MM.1S (cell line): ENCODE measurements around the gene C1orf21.

Experiments
- EZH2 ChIP-seq: fragments of 300-600 bp; sonication (generic); optimal IDR thresholded peaks from 2 replicates; pipeline ENCODE3; 2017; ENCODE audit warnings: low read depth, mild to moderate bottlenecking, antibody characterized with exemption, low read length, mixed read lengths
- TF ChIP-seq, protein P1 (sequence below): fragments of 300-600 bp; sonication (generic); IDR thresholded peaks from 2 replicates; pipeline ENCODE4 v1.5.1; 2016; ENCODE audit warnings: antibody characterized with exemption, low read length, mixed read lengths

DNA sequence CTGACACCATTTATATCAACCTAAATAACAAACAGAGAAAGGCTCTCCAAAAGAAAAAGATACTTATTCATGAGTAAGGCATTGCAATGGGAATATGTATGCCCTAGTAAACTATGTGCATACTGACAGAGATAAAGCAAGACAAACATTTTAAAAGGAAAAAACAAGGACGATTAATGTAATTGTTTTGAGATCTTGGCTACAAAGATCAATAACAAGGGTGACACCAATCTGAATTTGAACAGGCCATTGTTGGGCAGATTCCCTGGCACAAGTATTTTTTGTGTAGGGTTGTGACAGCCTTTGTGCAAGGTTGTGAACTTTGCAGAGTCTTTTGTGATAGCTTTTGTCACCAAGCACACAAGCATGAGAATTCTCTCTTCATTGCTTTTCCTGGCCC is 282.6 kb downstream of the C1orf21 start:
- TF ChIP-seq, protein P1, sequence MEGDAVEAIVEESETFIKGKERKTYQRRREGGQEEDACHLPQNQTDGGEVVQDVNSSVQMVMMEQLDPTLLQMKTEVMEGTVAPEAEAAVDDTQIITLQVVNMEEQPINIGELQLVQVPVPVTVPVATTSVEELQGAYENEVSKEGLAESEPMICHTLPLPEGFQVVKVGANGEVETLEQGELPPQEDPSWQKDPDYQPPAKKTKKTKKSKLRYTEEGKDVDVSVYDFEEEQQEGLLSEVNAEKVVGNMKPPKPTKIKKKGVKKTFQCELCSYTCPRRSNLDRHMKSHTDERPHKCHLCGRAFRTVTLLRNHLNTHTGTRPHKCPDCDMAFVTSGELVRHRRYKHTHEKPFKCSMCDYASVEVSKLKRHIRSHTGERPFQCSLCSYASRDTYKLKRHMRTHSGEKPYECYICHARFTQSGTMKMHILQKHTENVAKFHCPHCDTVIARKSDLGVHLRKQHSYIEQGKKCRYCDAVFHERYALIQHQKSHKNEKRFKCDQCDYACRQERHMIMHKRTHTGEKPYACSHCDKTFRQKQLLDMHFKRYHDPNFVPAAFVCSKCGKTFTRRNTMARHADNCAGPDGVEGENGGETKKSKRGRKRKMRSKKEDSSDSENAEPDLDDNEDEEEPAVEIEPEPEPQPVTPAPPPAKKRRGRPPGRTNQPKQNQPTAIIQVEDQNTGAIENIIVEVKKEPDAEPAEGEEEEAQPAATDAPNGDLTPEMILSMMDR, result no peak
- TF ChIP-seq EZH2, result no peak
